Hepatocyte (in vitro differentiated cells): ENCODE measurements around the gene ONECUT3. TPM values are rescaled to one million over a fixed set of nuclear protein-coding genes. Genes with fewer than 3 reads are reported as not detected.

ENCODE experiments used
- DNase-seq: peaks from one replicate; pipeline ENCODE4 v3.0.0-alpha.2; 2016; ENCODE audit warnings: low spot score
- H2AFZ ChIP-seq: fragments of 200-600 bp; sonication (generic); 2 replicates; pipeline ENCODE4 v1.6.0; 2016; ENCODE audit warnings: antibody characterized with exemption, mild to moderate bottlenecking
- H3K27ac ChIP-seq: fragments of 200-600 bp; sonication (generic); 2 replicates; pipeline ENCODE4 v1.5.1; 2016; ENCODE audit warnings: mild to moderate bottlenecking
- H3K27me3 ChIP-seq: fragments of 200-600 bp; sonication (generic); 2 replicates; pipeline ENCODE4 v1.6.1; 2016
- H3K36me3 ChIP-seq: fragments of 200-600 bp; sonication (generic); replicated peaks from 2 replicates; pipeline ENCODE4 v1.5.1; 2016; ENCODE audit warnings: low read depth; ENCODE audit not compliant: insufficient read depth
- H3K4me1 ChIP-seq: fragments of 200-600 bp; sonication (generic); 2 replicates; pipeline ENCODE4 v1.5.1; 2016; ENCODE audit warnings: mild to moderate bottlenecking, moderate library complexity; ENCODE audit not compliant: insufficient read depth
- H3K4me2 ChIP-seq: fragments of 200-600 bp; sonication (generic); 2 replicates; pipeline ENCODE4 v1.6.0; 2016
- H3K4me3 ChIP-seq: fragments of 200-600 bp; sonication (generic); 2 replicates; pipeline ENCODE4 v1.5.1; 2016; ENCODE audit warnings: mild to moderate bottlenecking
- H3K79me2 ChIP-seq: fragments of 200-600 bp; sonication (generic); 2 replicates; pipeline ENCODE4 v1.6.0; 2017; ENCODE audit warnings: mild to moderate bottlenecking
- H3K9me2 ChIP-seq: fragments of 200-600 bp; sonication (generic); replicated peaks from 2 replicates; pipeline ENCODE4 v1.6.0; 2017; ENCODE audit warnings: mild to moderate bottlenecking; ENCODE audit not compliant: insufficient read depth
- H3K9me3 ChIP-seq: fragments of 200-600 bp; sonication (generic); 2 replicates; pipeline ENCODE4 v1.5.1; 2016; ENCODE audit warnings: low read depth, mild to moderate bottlenecking
- H4K20me1 ChIP-seq: fragments of 200-600 bp; sonication (generic); 2 replicates; pipeline ENCODE4 v1.6.0; 2016; ENCODE audit warnings: mild to moderate bottlenecking; ENCODE audit not compliant: insufficient read depth, poor library complexity, severe bottlenecking
- EZH2 ChIP-seq: fragments of 200-600 bp; sonication (generic); IDR thresholded peaks from 2 replicates; pipeline ENCODE4 v1.6.1; 2016; ENCODE audit warnings: antibody characterized with exemption, mild to moderate bottlenecking, borderline replicate concordance
- EZH2phosphoT487 ChIP-seq: fragments of 200-600 bp; sonication (generic); IDR thresholded peaks from one replicate; pipeline ENCODE4 v1.6.1; 2018; ENCODE audit warnings: antibody characterized with exemption, mild to moderate bottlenecking, low read depth, moderate library complexity; ENCODE audit not compliant: unreplicated experiment, severe bottlenecking
- WGBS: methylation state at CpG from one replicate; pipeline ENCODE4 v1.1.6; 2016; ENCODE audit warnings: low lambda C conversion rate; ENCODE audit errors: missing lambda C conversion rate; 5-methylcytosine and 5-hydroxymethylcytosine counted together
- polyA plus RNA-seq: library from polyadenylated mRNA; unstranded; fragments of >200 nt; fragmentation: Nextera tagmentation; extraction: Ambion mirVana; gene quantifications from 2 replicates; pipeline ENCODE4 v1.2.1, GENCODE V29; 2016
- total RNA-seq: library from RNA; depleted of rRNA; stranded (reverse); fragments of >200 nt; gene quantifications from 2 replicates; pipeline ENCODE4 v1.2.3, GENCODE V29; 2014
- TF ChIP-seq, protein P1 (sequence below): fragments of 200-600 bp; sonication (generic); IDR thresholded peaks from 2 replicates; pipeline ENCODE4 v1.5.1; 2016; ENCODE audit warnings: antibody characterized with exemption, mild to moderate bottlenecking; ENCODE audit not compliant: poor library complexity

The ONECUT3 gene
- total and polyA plus RNA-seq, 2 experiments from 2014 or later, result 0.03 to 0.06 TPM

DNA sequence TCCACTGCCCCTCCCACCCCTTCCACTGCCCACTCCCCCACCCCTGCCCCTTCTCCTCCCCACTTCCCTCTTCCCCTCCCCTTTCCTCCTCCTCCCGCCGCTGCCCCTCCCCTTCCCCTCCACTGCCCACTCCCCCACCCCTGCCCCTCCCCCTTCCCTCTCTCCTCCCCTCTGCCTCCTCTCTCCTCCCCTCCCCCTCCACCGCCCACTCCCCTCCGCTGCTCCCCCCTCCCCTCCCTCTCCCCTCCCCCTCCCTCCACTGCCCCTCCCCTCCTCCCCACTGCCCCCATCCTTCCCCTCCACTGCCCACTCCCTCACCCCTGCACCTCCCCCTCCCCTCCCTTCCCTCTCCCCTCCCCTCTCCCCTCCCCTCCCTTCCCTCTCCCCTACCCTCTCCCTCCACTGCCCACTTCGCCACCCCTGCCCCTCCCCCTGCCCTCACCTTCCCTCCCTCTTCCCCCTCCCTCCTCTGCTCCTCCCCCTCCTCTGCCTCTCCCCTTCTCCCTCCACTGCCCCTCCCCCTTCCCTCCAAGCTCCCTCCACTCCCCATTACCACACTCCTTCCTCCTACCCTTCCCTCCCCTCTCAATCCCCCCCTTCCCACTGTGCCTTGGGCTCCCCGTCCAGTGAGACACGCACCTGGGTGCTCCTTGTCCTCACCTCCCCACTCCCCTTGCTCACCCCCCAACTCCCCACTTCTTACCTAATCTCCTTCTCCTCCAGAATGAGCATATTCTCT is 36.9 kb downstream of the ONECUT3 start:
- Histone ChIP-seq H3K4me2 (peak overlapping the region; percentile 74), H3K4me1 (peaks cover 5% of the 10 kb centered on the region), H3K9me3 (no peaks in the 10 kb centered on the region), H3K79me2 (no peaks in the 10 kb centered on the region), H2AFZ (no peak overlapping the region), H3K9me2 (no peaks in the 10 kb centered on the region), H3K27me3 (peaks cover 15% of the 10 kb centered on the region), H3K4me3 (no peak overlapping the region), H3K36me3 (no peaks in the 10 kb centered on the region), H4K20me1 (no peaks in the 10 kb centered on the region), H3K27ac (no peak overlapping the region)
- TF ChIP-seq, protein P1, sequence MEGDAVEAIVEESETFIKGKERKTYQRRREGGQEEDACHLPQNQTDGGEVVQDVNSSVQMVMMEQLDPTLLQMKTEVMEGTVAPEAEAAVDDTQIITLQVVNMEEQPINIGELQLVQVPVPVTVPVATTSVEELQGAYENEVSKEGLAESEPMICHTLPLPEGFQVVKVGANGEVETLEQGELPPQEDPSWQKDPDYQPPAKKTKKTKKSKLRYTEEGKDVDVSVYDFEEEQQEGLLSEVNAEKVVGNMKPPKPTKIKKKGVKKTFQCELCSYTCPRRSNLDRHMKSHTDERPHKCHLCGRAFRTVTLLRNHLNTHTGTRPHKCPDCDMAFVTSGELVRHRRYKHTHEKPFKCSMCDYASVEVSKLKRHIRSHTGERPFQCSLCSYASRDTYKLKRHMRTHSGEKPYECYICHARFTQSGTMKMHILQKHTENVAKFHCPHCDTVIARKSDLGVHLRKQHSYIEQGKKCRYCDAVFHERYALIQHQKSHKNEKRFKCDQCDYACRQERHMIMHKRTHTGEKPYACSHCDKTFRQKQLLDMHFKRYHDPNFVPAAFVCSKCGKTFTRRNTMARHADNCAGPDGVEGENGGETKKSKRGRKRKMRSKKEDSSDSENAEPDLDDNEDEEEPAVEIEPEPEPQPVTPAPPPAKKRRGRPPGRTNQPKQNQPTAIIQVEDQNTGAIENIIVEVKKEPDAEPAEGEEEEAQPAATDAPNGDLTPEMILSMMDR, result no peak
- DNase-seq, result no peak
- WGBS, result 20% methylated on average over 1 of the region's 7 CpGs

DNA sequence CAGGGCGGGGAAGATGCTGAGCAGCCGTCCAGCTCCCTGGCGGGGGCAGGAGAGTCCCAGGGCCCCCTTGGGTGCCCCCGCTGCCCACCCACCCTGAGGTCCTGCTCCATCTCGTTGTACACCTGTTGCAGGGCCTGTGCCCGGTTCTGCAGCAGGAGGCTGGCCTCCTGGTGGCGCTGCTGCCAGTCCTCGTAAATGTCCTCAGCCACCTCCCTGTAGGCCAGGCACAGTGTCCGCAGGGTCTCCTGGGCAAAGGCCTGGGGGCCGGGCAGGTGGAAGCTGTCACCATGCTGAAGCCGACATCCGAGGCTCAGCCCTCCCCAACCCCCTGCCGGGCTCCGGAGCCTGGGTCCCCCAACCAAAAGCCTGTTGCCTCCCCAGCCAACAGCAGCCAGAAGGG is 38.6 kb downstream of the ONECUT3 start:
- no peak overlapping the region for H3K4me3 ChIP-seq
- H3K27me3 ChIP-seq, result peaks cover 15% of the 10 kb centered on the region
- DNase-seq, result no peak
- H3K36me3 ChIP-seq, result no peaks in the 10 kb centered on the region
- no peak overlapping the region for H2AFZ ChIP-seq
- H4K20me1 ChIP-seq, result no peaks in the 10 kb centered on the region
- 83% methylated on average over 8 of the region's 14 CpGs for WGBS
- H3K9me2 ChIP-seq, result no peaks in the 10 kb centered on the region
- peaks cover 5% of the 10 kb centered on the region for H3K4me1 ChIP-seq
- H3K79me2 ChIP-seq, result no peaks in the 10 kb centered on the region
- no peak for TF ChIP-seq EZH2
- no peak for TF ChIP-seq EZH2phosphoT487
- TF ChIP-seq, protein P1, result no peak
- H3K27ac ChIP-seq, result no peak overlapping the region
- H3K9me3 ChIP-seq, result no peaks in the 10 kb centered on the region
- no peak overlapping the region for H3K4me2 ChIP-seq

DNA sequence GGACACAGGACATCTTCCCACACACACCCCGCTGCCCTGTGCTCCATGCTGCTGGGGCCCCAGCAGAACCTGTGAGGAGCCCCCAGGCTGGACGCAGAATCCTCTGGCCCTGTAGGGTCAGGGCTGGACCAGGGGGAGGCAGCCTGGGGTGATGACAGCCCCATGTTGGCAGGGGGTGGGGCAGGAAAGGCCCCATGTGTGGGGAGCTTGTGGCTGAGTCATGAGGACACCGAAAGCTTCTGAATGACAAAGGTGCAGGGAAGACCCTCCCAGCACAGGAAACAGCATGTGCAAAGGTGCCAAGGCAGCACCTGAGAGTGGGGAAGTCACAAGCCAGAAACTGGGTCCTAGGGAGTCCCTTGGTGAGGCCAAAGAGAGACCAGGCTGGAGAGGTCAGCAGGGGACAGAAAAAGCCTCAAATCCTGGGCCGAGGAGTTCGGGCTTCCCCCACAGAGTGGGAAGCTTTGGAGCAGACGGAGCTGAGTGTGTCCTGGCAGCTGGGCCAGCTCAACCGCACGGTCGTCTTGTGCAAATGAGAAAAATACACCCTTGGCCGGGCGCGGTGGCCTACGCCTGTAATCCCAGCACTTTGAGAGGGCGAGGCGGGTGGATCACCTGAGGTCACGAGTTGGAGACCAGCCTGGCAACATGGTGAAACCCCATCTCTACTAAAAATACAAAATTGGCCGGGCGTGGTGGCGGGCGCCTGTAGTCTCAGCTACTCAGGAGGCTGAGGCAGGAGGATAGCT is 41.3 kb downstream of the ONECUT3 start:
- H3K79me2 ChIP-seq, result no peaks in the 10 kb centered on the region
- DNase-seq, result no peak
- no peaks in the 10 kb centered on the region for H3K9me3 ChIP-seq
- no peaks in the 10 kb centered on the region for H3K36me3 ChIP-seq
- no peak overlapping the region for H3K4me3 ChIP-seq
- H3K4me1 ChIP-seq, result peaks cover 1% of the 10 kb centered on the region
- no peaks in the 10 kb centered on the region for H3K9me2 ChIP-seq
- peaks cover 2% of the 10 kb centered on the region for H3K27me3 ChIP-seq
- no peaks in the 10 kb centered on the region for H4K20me1 ChIP-seq
- 84% methylated on average over 20 of the region's 20 CpGs for WGBS
- TF ChIP-seq EZH2 (no peak), EZH2phosphoT487 (no peak)
- TF ChIP-seq, protein P1, result no peak
- H3K27ac ChIP-seq, result no peak overlapping the region
- no peak overlapping the region for H2AFZ ChIP-seq
- H3K4me2 ChIP-seq, result no peak overlapping the region
